Fibroblast of pulmonary artery (primary cell): ENCODE measurements around the gene RUNX2.

Source experiments
- DNase-seq: peaks from one replicate; pipeline ENCODE4 v3.0.0-alpha.2; 2010; ENCODE audit warnings: low read depth
- H3K4me3 ChIP-seq: replicated peaks from 2 replicates; pipeline ENCODE4 v1.5.1; 2011; ENCODE audit warnings: low read depth, mild to moderate bottlenecking, control low read depth, low read length, moderate library complexity
- CTCF ChIP-seq: IDR thresholded peaks from 2 replicates; pipeline ENCODE4 v1.5.1; 2011; ENCODE audit warnings: mild to moderate bottlenecking, control low read depth, low read length, inconsistent platforms; ENCODE audit errors: missing control alignments

The RUNX2 gene

GRCh38 chr6:45299096-45299581, 29.0 kb upstream of the RUNX2 start:
- no peak for TF ChIP-seq CTCF
- H3K4me3 ChIP-seq = no peak overlapping the region
- no peak for DNase-seq

GRCh38 chr6:45300736-45301135, 27.4 kb upstream of the RUNX2 start:
- no peak for DNase-seq

GRCh38 chr6:45301348-45302142, 26.6 kb upstream of the RUNX2 start:
- no peak overlapping the region for H3K4me3 ChIP-seq
- no peak for TF ChIP-seq CTCF
- DNase-seq = no peak

More at GRCh38 chr6:45300736-45301135, 27.4 kb upstream of the RUNX2 start:
- no peak for TF ChIP-seq CTCF
- H3K4me3 ChIP-seq = no peak overlapping the region

GRCh38 chr6:45302832-45303231, 25.3 kb upstream of the RUNX2 start:
- no peak overlapping the region for H3K4me3 ChIP-seq
- TF ChIP-seq CTCF = no peak
- no peak for DNase-seq

- no peak for DNase-seq
- H3K4me3 ChIP-seq = no peak overlapping the region
- no peak for TF ChIP-seq CTCF
These were observed 22.6 kb upstream of the RUNX2 start for GRCh38 chr6:45305546-45305945.

GRCh38 chr6:45310118-45310788, 17.9 kb upstream of the RUNX2 start:
- no peak for TF ChIP-seq CTCF
- DNase-seq = no peak
- no peak overlapping the region for H3K4me3 ChIP-seq

GRCh38 chr6:45314146-45314545, 14.0 kb upstream of the RUNX2 start:
- DNase-seq = peak; percentile 44
- H3K4me3 ChIP-seq = no peak overlapping the region
- TF ChIP-seq CTCF = no peak
